ENCODE results near the gene RRM2. TPM values are rescaled to one million over a fixed set of nuclear protein-coding genes. Genes with fewer than 3 reads are reported as not detected.

Gene RRM2
- total RNA-seq: 1.3 TPM
- long read RNA-seq, transcript RRM2-202 (10 exons, 3,673 nt): major isoform, 9 of 9 reads
- long read RNA-seq, partial matches to known transcripts: 0 of 9 reads
- long read RNA-seq, other reads (novel, unspliced or antisense): 0 of 9 reads

- intact Hi-C loops (cut with micrococcal nuclease): no loop called here
- DNase-seq (peak; percentile 95), ATAC-seq (peak; percentile 86)
Measured at GRCh38 chr2:10122500-10123280, at the start of gene RRM2. RRM2 (plus strand) TSS chr2:10122739; CDS start chr2:10122799, 60 bp downstream.

GRCh38 chr2:10073706-10074105, 48.8 kb upstream of the RRM2 start:
- intact Hi-C loops (cut with micrococcal nuclease): no loop called here
- DNase-seq (no peak), ATAC-seq (no peak)

DNA sequence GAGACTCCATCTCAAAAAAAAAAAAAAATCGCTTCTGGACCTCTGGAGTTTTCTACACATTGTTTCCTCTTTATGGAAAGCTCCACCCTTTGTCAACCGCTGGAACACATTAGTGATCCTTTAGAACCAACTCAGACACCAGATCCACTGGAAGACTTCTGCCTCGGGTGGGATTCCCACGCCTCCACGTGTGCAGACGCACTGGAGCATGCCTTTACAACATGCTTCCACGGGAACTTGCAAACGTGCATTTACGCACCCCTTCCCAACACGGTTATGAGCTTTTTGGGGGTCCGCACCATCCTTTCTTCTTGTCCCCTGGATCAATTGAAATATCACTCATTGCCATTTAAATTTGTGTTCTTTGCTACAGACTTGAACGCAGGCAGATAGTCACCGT, 47.4 kb upstream of the RRM2 start:
- ATAC-seq (no peak), DNase-seq (no peak)
- intact Hi-C loops (cut with micrococcal nuclease): no loop called here

DNA sequence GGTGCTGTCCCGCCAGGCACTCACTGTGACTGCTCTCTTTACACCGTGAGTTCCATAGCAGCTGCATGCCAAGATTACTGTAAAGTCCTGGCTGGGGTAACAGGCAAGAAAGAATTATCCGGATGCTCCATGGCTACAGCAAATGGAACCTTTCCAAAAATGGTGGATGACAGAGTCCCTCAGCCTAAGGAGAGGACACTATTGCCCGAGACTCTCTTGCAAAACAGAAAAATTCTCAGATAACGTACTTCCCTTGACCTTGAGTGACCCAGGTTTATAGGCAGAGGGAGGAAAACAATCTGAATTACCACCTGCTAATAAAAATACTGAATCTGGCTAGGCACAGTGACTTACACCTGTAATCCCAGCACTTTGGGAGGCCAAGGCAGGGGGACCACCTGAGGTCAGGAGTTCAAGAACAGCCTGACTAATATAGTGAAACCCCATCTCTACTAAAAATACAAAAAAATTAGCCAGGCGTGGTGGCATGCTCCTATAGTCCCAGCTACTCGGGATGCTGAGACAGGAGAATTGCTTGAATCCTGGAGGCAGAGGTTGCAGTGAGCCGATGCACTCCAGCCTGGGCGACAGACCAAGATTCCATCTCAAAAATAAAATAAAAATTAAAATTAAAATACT, 46.8 kb upstream of the RRM2 start:
- ATAC-seq (no peak), DNase-seq (no peak)
- intact Hi-C loops (cut with micrococcal nuclease): no loop called here

GRCh38 chr2:10076511-10076910, 46.0 kb upstream of the RRM2 start:
- ATAC-seq (no peak), DNase-seq (no peak)
- intact Hi-C loops (cut with micrococcal nuclease): no loop called here

- intact Hi-C loops (cut with micrococcal nuclease): no loop called here
- DNase-seq (no peak), ATAC-seq (no peak)
Measured at GRCh38 chr2:10076988-10077527, 45.5 kb upstream of the RRM2 start.

GRCh38 chr2:10078001-10078400, 44.5 kb upstream of the RRM2 start:
- ATAC-seq: no peak
- intact Hi-C loops (cut with micrococcal nuclease): no loop called here
- DNase-seq: no peak

- peak; percentile 60 for ATAC-seq
- no peak for DNase-seq
- intact Hi-C loops (cut with micrococcal nuclease): no loop called here
Measured at GRCh38 chr2:10078704-10079265, 43.8 kb upstream of the RRM2 start.

DNA sequence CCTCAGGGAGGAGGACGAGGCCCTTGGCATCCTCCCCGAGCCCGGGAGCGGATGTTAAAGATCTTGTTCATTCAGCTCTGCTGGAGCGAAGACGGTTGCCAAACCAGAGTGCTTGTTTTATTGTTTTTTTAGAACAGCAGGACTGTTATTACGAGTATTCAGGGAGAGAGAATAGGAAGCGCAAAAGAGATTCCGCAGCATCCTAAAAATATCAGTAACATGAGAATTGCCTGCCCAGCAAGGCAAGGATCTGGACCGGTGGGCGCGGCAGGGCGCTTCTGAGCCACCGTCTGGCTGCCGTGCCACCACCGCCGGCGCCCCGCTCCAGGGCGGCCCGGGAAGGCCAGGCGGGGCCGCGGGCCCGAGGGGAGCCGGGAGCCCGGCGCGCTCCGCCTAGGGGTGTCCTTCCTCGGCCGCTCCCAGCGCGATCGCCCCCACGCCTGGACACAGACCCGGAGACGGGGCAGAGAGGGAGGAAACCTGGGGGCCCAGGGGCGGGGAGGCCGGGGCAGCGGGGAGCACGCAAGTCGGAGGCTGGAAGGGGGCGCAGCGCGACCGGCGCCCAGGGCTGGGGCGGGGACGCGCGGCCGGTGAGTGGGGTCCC, 43.2 kb upstream of the RRM2 start:
- intact Hi-C loops (cut with micrococcal nuclease): no loop called here
- ATAC-seq (peak; percentile 79), DNase-seq (peak; percentile 70)

DNA sequence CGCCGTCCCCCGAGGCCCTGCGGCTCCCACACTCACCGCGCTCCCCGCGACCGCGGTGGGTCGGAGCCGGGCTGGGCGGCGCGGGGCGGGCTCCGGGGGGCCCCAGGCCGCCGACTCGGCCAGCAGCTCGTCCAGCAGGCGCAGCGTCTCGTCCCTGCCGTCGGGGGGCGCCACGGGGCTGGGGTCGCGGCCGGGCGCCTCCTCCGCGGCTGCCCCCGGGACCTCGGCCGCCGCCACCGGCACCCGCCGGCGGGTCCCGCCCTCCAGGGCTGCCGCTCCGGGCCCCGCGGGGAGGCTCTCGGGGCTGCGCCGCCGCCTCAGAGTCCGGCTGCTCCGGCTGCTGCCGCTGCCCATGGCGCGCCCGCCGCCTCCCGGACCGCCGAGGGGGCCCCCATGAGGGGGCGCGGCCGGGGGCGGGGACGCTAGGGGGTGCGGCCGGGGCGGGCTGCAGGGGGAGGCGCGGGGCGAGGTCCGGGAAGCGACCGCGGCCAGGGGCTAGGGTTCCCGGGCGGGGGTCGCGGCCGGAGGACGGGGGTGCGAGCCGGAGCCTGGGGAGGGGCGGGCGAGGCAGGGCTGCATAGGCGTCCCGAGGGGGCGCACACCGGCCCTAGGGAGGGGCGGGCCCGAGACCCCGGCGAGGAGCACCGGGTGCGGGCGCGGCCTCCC, 42.5 kb upstream of the RRM2 start, which contains the start of gene CYS1:
Gene CYS1, minus strand, starts transcription at position 542 of the 666 bp plus-strand sequence. Its CDS starts 188 bp downstream, at position 354.
- DNase-seq (peak; percentile 54), ATAC-seq (peak; percentile 58)
- intact Hi-C loops (cut with micrococcal nuclease): no loop called here

GRCh38 chr2:10080536-10081304, 41.8 kb upstream of the RRM2 start:
- DNase-seq (no peak), ATAC-seq (peak; percentile 6)
- intact Hi-C loops (cut with micrococcal nuclease): no loop called here

GRCh38 chr2:10083046-10083445, 39.5 kb upstream of the RRM2 start:
- intact Hi-C loops (cut with micrococcal nuclease): no loop called here
- no peak for DNase-seq
- no peak for ATAC-seq

GRCh38 chr2:10083692-10084211, 38.8 kb upstream of the RRM2 start:
- ATAC-seq: no peak
- no peak for DNase-seq
- intact Hi-C loops (cut with micrococcal nuclease): no loop called here

DNA sequence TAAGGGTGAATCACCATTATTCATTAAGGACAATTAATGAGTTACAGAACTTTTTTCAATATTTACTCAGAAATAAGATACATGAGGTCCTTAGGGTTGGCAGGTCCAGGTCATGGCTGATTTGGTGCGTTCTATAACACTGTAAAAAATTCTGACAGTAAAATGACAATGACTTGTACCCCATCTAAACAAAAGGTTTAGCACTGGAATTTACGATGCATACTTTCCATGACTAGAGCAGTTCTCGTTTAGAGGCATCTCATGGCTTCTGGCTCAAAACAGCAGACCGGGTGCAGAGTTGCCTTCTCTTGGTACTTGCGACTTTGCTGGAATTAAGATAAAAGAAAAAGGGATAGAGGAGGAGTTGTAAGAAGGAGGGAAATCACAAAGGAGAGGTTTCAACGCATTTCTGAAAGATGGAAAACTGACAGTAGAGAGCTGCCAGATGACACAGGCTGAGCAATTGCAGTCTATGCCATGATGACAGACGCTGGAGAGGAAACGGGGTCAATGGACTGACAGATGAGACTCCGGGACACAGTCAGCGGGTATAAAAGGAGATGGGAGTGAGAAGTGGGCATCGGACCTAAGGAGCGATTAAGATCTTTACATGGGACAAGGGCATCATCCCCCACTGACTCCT, 38.2 kb upstream of the RRM2 start:
- no peak for DNase-seq
- intact Hi-C loops (cut with micrococcal nuclease): no loop called here
- no peak for ATAC-seq

GRCh38 chr2:10085043-10085667, 37.4 kb upstream of the RRM2 start:
- DNase-seq (no peak), ATAC-seq (no peak)
- intact Hi-C loops (cut with micrococcal nuclease): no loop called here

GRCh38 chr2:10085668-10086059, 36.9 kb upstream of the RRM2 start:
- DNase-seq (no peak), ATAC-seq (no peak)
- intact Hi-C loops (cut with micrococcal nuclease): no loop called here

- DNase-seq: no peak
- no peak for ATAC-seq
- intact Hi-C loops (cut with micrococcal nuclease): no loop called here
Measured at GRCh38 chr2:10086950-10087349, 35.6 kb upstream of the RRM2 start.

All from left ventricle myocardium superior (tissue), 1 donor.